ENCODE results near the gene STXBP1. TPM values are rescaled to one million over a fixed set of nuclear protein-coding genes. Genes with fewer than 3 reads are reported as not detected.

STXBP1 gene
- total and polyA plus RNA-seq, 2 of the 8 experiments (the other 6 are each of a cell fraction or from before 2014, with no cell fraction given): 11.5 to 60.9 TPM

GRCh38 chr9:127730799-127731410 is 118.8 kb downstream of the STXBP1 start (continued):
- no peak for TF ChIP-seq FOSL1 (IDR thresholded peaks at IDR 0.05; ENCODE audit: insufficient read depth, low read depth, low read length)
- TF ChIP-seq SIRT6 (IDR thresholded peaks at IDR 0.05; ENCODE audit: low read length): no peak
- no peak for TF ChIP-seq HDAC2 (IDR thresholded peaks at IDR 0.05; ENCODE audit: borderline replicate concordance in 1 of 2, low read depth in 2 of 2, low read length in 2 of 2)
- no peak for TF ChIP-seq TEAD4 (IDR thresholded peaks at IDR 0.05; ENCODE audit: low read depth, low read length)
